Chondrocyte (in vitro differentiated cells): ENCODE results near the gene TLE4. TPM values are rescaled to one million over a fixed set of nuclear protein-coding genes. Genes with fewer than 3 reads are reported as not detected.

Experiments
- DNase-seq: peaks from one replicate; pipeline ENCODE4 v3.0.0; 2021; ENCODE audit warnings: mixed read lengths, low spot score
- H3K27ac Mint-ChIP-seq: one replicate; pipeline ENCODE4 v1.8.0; 2021; ENCODE audit warnings: mild to moderate bottlenecking, moderate library complexity, mixed read lengths; ENCODE audit not compliant: unreplicated experiment
- H3K27me3 Mint-ChIP-seq: 2 replicates; pipeline ENCODE4 v1.8.0; 2021; ENCODE audit warnings: low read depth, mixed read lengths
- H3K36me3 Mint-ChIP-seq: 2 replicates; pipeline ENCODE4 v1.8.0; 2021; ENCODE audit warnings: low read depth, mixed read lengths
- H3K4me1 Mint-ChIP-seq: 2 replicates; pipeline ENCODE4 v1.8.0; 2021; ENCODE audit warnings: low read depth, mild to moderate bottlenecking, mixed read lengths
- H3K4me3 Mint-ChIP-seq: one replicate; pipeline ENCODE4 v1.8.0; 2021; ENCODE audit warnings: mild to moderate bottlenecking, moderate library complexity, mixed read lengths; ENCODE audit not compliant: unreplicated experiment
- H3K9me3 Mint-ChIP-seq: 2 replicates; pipeline ENCODE4 v1.8.0; 2021; ENCODE audit warnings: low read depth, mixed read lengths
- long read RNA-seq: library from polyadenylated mRNA; stranded (forward); transcript quantifications from one replicate; pipeline ENCODE4 v2.0.0, GENCODE V29; 2021
- total RNA-seq: library from RNA; stranded (reverse); gene quantifications from 3 replicates; pipeline ENCODE4 v1.2.1, GENCODE V29; 2021
- TF ChIP-seq, protein P1 (sequence below): fragments of 200-600 bp; sonication (generic); IDR thresholded peaks from 2 replicates; pipeline ENCODE4 v1.5.0; 2021; ENCODE audit warnings: antibody characterized with exemption, mild to moderate bottlenecking, moderate library complexity

Gene TLE4
- 62.3 to 82.5 TPM (median 66.0 TPM) in 3 replicates for total RNA-seq
- long read RNA-seq, transcript TLE4-206 (20 exons, 3,695 nt): major isoform, 13 of 24 reads
- long read RNA-seq, partial matches to known transcripts: 3 of 24 reads
- long read RNA-seq, other reads (novel, unspliced or antisense): 8 of 24 reads

DNA sequence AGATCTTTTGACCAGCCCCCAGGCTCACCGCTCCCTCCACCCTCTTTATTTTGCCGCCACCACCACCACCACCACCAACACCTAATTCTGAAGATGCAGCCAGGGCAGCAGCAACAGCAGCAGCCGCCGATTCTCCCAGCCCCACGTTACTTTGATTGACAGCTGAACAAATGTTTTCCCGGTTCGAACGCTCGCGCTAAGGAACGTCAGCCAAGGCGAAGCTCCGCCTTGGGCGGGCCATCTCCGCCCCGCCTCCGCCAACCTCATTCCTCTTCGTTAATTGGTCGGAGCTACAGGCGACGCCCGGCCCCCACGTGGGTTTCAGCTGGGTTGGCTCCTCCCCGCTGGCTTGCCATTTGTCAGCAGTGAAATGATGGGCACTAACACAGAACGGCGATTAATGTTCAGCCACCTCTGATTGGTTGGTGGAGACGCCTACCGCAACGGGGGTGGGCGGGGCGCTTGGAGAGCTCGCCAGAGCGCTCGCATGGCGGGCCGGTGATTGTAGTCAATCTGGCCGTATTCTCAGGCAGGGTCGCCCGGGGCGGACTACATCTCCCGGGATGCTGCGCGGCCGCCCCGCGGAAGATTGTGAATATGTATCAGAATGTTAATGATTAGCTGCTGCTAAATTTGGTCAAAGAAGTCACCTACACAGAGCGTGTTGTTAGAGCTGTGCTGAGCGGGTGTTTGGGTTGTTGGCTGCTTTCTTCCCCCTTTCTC lies at the start of gene TLE4:
TSS of gene TLE4 (plus strand) at position 657 of the 723 bp plus-strand sequence. CDS start 826 bp downstream, outside the sequence.
- H3K27me3 Mint-ChIP-seq: no peaks in the 10 kb centered on the region
- H3K9me3 Mint-ChIP-seq: no peaks in the 10 kb centered on the region
- H3K36me3 Mint-ChIP-seq: peaks cover 5% of the 10 kb centered on the region
- H3K27ac Mint-ChIP-seq: peak within 1 kb of the TSS; percentile 54
- peak; percentile 100 for DNase-seq
- TF ChIP-seq, protein P1, sequence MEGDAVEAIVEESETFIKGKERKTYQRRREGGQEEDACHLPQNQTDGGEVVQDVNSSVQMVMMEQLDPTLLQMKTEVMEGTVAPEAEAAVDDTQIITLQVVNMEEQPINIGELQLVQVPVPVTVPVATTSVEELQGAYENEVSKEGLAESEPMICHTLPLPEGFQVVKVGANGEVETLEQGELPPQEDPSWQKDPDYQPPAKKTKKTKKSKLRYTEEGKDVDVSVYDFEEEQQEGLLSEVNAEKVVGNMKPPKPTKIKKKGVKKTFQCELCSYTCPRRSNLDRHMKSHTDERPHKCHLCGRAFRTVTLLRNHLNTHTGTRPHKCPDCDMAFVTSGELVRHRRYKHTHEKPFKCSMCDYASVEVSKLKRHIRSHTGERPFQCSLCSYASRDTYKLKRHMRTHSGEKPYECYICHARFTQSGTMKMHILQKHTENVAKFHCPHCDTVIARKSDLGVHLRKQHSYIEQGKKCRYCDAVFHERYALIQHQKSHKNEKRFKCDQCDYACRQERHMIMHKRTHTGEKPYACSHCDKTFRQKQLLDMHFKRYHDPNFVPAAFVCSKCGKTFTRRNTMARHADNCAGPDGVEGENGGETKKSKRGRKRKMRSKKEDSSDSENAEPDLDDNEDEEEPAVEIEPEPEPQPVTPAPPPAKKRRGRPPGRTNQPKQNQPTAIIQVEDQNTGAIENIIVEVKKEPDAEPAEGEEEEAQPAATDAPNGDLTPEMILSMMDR: no peak
- H3K4me3 Mint-ChIP-seq: peak within 1 kb of the TSS; percentile 91
- peaks cover 31% of the 10 kb centered on the region for H3K4me1 Mint-ChIP-seq

- Mint-ChIP-seq H3K27ac (no peak overlapping the region), H3K9me3 (peaks cover 9% of the 10 kb centered on the region), H3K4me1 (no peaks in the 10 kb centered on the region), H3K27me3 (no peaks in the 10 kb centered on the region), H3K4me3 (no peak overlapping the region), H3K36me3 (no peaks in the 10 kb centered on the region)
- DNase-seq: no peak
- TF ChIP-seq, protein P1: no peak
Measured at GRCh38 chr9:79522793-79523192, 49.0 kb upstream of the TLE4 start.

DNA sequence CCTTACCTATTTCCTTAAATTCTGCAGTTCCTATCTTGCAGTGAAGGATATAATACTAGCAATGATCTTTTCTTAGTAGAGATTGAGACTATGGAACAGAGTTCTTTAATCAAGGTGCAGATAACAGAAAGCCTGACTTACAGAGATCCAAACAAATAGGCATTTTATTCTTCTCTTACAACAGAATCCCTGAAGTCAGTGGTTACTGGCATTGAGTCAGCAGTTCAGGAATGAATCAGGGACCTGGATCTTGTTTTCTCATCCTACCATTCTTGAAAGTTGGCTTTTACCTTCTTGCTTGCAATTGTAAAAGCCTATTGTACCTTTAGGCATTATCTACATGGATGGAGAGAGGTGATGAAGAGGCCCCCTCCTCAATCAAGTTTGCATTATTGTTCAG lies 47.5 kb upstream of the TLE4 start:
- no peak for DNase-seq
- Mint-ChIP-seq H3K4me1 (no peaks in the 10 kb centered on the region), H3K27ac (no peak overlapping the region), H3K9me3 (peaks cover 9% of the 10 kb centered on the region), H3K27me3 (no peaks in the 10 kb centered on the region), H3K36me3 (no peaks in the 10 kb centered on the region), H3K4me3 (no peak overlapping the region)
- TF ChIP-seq, protein P1: no peak

DNA sequence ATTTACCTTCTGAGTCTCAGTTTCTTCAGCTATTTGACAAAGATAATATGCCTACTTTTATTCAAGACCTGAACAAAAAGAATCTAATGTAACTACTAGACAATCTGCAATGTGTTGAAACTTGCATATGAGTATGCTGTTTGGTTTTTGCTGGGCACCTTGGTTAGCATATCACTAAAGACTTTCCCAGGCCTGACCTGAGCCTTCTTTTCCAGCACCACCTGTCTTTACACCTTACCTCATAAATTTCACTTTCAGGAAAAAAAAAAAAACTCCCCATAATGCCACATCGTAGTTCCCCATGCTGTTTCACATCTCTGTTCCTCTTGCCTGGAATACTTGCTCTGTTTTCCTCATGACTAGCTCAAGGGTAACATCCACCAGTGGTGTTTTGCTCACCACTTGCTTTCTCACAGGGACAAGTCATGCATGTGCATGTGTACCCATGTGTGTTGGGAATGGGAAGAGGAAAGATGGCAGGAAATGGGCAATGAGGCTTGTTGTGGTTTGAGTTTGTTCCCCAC lies 45.6 kb upstream of the TLE4 start:
- Mint-ChIP-seq H3K4me3 (no peak overlapping the region), H3K27me3 (no peaks in the 10 kb centered on the region), H3K9me3 (peaks cover 9% of the 10 kb centered on the region), H3K4me1 (no peaks in the 10 kb centered on the region), H3K27ac (no peak overlapping the region), H3K36me3 (no peaks in the 10 kb centered on the region)
- no peak for DNase-seq
- TF ChIP-seq, protein P1: no peak

- TF ChIP-seq, protein P1: no peak
- no peak overlapping the region for H3K4me3 Mint-ChIP-seq
- H3K9me3 Mint-ChIP-seq: peaks cover 9% of the 10 kb centered on the region
- peaks cover 4% of the 10 kb centered on the region for H3K4me1 Mint-ChIP-seq
- H3K27ac Mint-ChIP-seq: no peak overlapping the region
- no peak for DNase-seq
- H3K27me3 Mint-ChIP-seq: no peaks in the 10 kb centered on the region
- no peaks in the 10 kb centered on the region for H3K36me3 Mint-ChIP-seq
Measured at GRCh38 chr9:79535534-79535933, 36.2 kb upstream of the TLE4 start.
